DND-41 (cell line): ENCODE measurements around the gene ZCCHC3.

Experiments
- EZH2 ChIP-seq: IDR thresholded peaks from 3 replicates; pipeline ENCODE4 v1.6.1; 2012; ENCODE audit warnings: borderline replicate concordance, low read depth, mild to moderate bottlenecking, moderate library complexity, low read length, inconsistent platforms; ENCODE audit not compliant: severe bottlenecking
- TF ChIP-seq, protein P1 (sequence below): IDR thresholded peaks from 2 replicates; pipeline ENCODE4 v1.5.1; 2012; ENCODE audit warnings: borderline replicate concordance, low read length, moderate library complexity, mild to moderate bottlenecking; ENCODE audit not compliant: poor library complexity, severe bottlenecking; ENCODE audit errors: extremely low read depth

DNA sequence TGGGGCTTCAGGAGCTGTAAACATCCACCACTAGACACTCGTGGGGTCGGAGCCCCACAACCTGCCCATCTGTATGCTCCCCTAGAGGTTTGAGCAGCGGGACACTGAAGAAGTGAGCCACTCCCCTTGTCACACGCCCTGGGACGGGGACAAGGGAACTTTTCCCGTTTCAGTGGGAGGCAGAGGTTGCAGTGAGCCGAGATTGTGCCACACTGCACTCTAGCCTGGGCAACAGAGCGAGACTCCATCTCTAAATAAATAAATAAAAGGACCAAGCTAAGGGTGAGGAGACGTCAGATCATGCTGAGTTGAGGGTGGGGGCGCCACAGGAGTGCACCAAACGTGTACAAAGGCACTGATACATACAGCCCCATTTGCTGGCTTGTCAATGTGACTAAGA is 8.4 kb downstream of the ZCCHC3 start:
- TF ChIP-seq EZH2, result no peak
- TF ChIP-seq, protein P1, sequence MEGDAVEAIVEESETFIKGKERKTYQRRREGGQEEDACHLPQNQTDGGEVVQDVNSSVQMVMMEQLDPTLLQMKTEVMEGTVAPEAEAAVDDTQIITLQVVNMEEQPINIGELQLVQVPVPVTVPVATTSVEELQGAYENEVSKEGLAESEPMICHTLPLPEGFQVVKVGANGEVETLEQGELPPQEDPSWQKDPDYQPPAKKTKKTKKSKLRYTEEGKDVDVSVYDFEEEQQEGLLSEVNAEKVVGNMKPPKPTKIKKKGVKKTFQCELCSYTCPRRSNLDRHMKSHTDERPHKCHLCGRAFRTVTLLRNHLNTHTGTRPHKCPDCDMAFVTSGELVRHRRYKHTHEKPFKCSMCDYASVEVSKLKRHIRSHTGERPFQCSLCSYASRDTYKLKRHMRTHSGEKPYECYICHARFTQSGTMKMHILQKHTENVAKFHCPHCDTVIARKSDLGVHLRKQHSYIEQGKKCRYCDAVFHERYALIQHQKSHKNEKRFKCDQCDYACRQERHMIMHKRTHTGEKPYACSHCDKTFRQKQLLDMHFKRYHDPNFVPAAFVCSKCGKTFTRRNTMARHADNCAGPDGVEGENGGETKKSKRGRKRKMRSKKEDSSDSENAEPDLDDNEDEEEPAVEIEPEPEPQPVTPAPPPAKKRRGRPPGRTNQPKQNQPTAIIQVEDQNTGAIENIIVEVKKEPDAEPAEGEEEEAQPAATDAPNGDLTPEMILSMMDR, result no peak
